ENCODE data around the gene CHI3L2.

Gene CHI3L2

GRCh38 chr1:111251570-111251969, 24.1 kb downstream of the CHI3L2 start:
- DNase-seq (ENCODE audit: low read depth in 2 of 3, low spot score in 1 of 3): no peak

GRCh38 chr1:111252786-111253185, 25.3 kb downstream of the CHI3L2 start:
- no peak for DNase-seq (ENCODE audit: low read depth in 2 of 3, low spot score in 1 of 3)

DNA sequence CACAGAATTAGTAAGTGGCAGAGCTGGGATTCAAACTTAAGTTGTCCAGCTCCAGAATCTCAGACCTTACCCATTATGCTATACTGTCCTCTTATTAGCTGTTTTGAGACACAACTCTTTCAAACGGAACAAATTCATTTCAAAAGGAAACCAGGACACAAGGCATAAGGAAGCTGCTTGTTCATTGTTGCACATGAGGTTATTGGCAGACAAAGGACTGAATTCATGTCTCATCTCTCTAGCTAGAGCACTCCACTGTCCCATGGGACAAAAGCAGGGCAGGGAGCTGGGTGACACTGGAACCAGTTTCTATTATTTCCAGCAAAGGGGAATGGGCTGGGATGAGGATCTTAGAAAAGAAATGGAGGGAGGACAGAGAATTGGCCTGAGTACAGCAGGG, 26.4 kb downstream of the CHI3L2 start:
- no peak for DNase-seq (ENCODE audit: low read depth in 2 of 3, low spot score in 1 of 3)

DNA sequence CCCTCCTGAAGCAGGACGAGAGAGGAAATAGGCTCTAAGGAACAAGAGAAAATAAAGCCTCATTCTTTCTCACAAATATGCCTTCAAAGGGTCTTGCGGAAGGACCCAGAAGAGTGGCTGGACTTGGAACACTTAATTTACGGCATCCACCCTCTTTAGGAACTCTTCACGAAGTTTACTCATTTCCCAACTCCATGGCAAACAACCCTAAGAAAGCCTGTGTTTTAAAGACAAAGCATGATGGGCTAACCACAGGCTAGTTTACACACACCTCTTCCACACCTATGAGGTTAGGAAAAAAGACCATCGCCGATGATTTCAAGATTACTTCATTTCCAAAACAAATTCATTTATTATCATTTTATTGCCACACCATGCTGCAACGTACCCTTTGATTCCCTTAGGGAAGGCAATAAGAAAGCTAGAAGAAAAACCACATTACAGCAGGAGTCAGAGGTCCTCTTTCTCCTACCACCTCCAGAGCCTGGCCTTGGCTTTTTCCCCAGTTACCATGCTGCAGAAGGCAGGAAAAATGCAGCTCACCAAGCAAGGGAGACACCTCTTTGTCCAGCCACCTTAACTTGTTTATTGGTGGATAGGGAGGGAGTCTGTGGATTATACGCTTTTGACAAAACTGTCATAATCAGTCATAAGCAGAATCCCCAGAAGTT, 29.6 kb downstream of the CHI3L2 start:
- no peak for DNase-seq (ENCODE audit: low read depth in 2 of 3, low spot score in 1 of 3)

DNA sequence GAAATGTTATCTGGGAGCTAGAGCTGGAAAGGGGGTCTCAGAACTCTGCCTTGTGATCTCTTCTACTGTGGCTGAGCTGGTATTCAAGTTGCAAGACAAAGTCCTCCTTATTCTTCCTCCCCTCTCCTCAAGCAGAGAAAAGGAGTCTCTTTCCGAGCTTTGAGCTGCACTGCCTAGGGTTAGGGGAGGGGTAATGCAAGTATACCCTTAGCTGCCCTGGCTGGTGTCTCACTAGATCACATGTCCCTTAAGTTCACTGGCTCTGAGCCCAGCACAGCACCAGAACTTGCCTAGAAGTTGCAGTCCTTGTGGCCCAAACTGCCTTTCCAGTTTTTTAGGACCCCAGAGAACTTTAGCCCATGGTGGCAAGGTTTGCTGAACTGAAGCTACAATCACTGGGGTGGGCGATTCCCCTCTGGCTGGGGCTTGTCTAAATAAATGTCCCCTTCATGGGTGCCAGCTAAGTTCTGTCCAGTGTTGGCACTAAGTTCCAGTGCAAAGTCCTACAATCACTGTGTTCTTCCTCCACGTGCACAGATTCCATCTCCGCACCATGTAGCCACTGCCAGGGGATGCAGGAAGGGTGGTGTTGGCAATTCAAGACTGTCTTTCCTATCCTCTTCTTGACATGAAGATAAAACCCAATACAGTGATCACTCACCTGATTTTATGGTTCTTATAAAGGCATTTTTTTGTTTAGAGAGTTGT, 40.4 kb downstream of the CHI3L2 start:
- no peak for DNase-seq (ENCODE audit: low read depth in 2 of 3, low spot score in 1 of 3)

DNA sequence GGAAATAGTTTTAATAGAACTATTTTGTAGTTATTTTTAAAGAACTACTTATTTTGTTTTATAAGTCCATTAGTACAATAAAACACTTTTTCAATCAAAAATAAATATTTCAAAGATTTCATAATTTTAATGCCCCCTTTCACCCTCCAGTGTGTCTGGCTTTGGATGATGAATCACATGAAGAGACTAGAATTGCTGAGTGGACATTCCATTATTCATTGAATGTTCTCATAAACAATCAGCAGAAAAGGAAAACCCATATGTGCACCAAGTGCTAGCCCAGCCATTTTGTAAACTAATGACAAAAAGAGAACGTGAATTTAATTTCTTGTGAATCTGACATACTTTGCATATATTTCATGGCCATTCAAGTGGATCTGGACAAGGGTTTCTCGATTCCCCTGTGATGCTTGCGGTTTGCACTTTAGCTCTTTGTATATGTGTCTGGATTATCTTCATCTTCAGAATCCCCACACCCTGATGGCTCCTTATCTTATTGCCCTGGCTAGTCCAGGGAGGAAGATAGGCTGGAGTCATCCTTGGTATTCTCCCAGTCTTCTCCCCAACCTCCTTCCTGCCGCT, 42.4 kb downstream of the CHI3L2 start:
- DNase-seq (ENCODE audit: low read depth in 2 of 3, low spot score in 1 of 3): no peak

DNA sequence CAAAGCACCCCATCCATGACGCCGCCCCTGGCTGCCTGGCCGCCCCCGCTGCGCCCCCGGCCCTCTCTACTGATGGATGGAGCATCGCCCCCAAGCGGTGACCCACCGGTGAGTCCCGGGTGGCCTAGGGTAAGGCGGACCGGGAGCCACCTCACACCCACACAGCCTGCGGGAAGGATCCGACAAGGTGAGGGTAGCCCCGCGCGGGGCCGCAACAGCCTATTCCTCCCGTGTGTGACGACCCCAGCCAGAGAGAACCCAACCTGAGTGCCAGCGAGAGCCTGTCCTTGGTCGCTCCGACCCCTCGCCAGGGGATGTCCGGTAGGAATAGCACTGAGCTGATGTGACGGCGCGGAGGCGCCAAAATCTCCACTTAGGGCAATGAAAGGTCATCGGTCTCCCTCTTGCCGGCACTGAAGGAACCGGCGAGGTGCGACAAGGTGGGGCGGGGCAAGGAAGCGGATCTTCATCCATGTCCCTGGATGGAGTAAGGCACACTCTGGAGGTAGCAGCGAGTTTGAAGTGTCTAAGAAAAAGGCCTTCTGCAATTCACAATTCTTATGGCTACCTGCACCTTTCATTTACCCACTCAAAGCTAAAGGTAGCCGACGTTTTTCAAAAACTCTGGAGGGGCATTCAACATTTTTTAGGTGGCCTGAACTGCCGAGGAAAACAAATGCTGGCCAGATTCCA, 43.4 kb downstream of the CHI3L2 start:
- DNase-seq (ENCODE audit: low read depth in 2 of 3, low spot score in 1 of 3): no peak

GRCh38 chr1:111271464-111271801, 43.9 kb downstream of the CHI3L2 start:
- no peak for DNase-seq (ENCODE audit: low read depth in 2 of 3, low spot score in 1 of 3)

GRCh38 chr1:111272081-111272480, 44.6 kb downstream of the CHI3L2 start:
- DNase-seq (ENCODE audit: low read depth in 2 of 3, low spot score in 1 of 3): no peak

DNA sequence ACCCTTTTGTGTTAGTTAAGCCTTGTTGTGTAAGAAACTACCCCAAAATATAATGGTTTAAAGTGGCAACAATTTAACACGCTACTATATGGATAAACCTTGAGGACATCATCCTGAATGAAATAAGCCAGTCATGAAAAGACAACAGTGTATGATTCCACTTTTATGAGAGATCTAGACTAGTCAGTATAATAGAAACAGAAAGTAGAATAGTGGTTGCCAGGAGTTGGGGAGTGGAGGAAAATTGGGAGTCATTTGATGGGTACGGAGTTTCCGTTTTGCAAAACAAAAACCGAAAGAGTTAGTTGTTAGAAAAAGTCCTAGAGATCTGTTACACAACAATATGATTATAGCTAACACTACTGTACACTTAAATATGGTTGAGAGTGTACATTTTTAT, 47.1 kb downstream of the CHI3L2 start:
- DNase-seq (ENCODE audit: low read depth in 2 of 3, low spot score in 1 of 3): peak in 1 of 3 donors; percentile 21

DNA sequence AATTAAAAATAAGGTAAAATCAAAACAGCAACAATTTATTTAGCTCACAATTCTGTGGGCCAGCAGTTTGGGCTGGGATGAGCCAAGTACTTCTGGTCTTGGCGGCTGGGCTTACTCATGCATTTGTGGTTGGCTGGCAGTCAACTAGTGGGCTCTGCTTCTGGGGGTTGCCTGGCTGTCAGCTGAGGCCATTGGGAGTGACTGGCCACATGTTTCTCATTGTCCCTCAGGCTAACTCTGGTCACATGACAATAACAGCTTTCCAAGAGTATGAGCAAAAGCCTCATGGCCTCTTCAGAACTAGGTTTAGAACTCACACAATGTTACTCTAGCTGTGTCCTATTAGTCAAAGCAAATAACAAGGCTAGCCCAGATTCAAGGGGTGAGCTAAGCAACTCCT, 47.6 kb downstream of the CHI3L2 start:
- DNase-seq (ENCODE audit: low read depth in 2 of 3, low spot score in 1 of 3): peak in 2 of 3 donors; percentile 24 to 47

GRCh38 chr1:111275780-111276433, 48.4 kb downstream of the CHI3L2 start:
- DNase-seq (ENCODE audit: low read depth in 2 of 3, low spot score in 1 of 3): no peak

DNA sequence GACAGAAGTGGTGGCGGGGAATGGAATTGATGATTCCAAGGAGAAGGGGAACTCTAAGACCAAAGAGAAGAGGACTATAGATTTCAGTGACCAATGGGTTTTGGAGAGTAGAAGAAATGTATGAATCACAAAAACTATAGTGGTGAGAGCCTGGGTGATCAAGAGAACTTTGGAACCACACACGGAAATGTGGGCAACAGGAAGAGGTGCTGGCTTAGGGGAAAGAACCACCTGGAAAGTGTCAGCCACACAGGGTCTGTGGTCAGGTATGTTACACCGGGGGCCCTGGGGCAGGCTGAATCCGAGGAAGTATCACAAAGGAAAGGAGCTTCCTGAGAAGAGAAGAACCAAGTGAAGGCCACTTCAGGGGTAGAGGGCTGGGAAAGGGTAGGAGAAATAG, 51.6 kb downstream of the CHI3L2 start:
- no peak for DNase-seq (ENCODE audit: low read depth in 2 of 3, low spot score in 1 of 3)

DNA sequence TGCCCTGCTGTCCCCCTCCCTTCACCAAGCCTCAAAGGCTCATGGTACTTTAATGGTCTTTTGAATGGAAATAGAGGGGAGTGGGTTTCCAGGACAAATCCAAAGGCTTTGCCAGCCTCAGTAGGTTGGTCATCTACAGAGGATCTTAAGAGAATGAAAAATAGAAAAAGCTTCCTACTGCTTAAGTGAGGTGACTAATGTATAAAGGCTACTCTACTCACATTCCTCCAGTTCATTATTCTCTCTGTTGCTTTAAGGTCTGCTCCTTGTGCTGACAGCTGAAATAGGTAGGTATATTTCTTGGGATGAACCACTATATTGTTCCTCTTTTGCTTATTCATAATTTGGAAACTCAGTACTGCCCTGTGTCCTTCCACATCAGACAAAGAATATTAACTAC, 52.8 kb downstream of the CHI3L2 start:
- no peak for DNase-seq (ENCODE audit: low read depth in 2 of 3, low spot score in 1 of 3)

DNA sequence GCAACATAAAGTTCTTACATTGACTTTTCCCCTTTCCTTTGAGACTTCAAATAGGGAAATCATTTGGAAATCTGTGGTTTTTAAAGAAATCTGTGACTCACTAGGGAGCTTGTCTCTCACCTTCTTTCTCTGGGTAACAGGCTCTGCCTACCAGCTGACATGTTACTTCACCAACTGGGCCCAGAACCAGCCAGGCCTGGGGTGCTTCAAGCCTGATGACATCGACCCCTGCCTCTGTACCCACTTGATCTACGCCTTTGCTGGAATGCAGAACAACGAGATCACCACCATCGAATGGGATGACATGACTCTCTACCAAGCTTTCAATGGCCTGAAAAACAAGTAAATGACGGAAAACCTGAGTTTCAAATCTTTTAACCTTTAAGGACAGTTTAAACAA, 53.9 kb downstream of the CHI3L2 start:
- DNase-seq (ENCODE audit: low read depth in 2 of 3, low spot score in 1 of 3): no peak

DNA sequence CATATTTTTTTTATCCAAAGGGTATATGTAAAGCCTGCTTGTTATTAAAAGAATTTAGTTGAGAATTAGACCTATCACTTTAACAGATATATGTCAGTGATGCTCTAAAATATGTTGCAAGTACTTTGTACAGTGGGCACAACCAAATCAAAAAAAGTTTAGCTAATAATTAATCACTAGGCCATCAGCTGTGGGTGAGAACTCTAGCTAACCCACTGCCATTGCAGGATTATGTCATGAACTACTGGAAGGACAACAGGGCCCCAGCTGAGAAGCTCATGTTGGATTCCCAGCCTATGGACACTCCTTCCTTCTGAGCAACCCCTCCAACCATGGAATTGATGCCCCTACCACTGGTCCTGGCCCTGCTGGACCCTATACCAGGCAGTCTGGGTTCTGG, 56.3 kb downstream of the CHI3L2 start:
- no peak for DNase-seq (ENCODE audit: low read depth in 2 of 3, low spot score in 1 of 3)

GRCh38 chr1:111285879-111286278, 58.4 kb downstream of the CHI3L2 start:
- DNase-seq (ENCODE audit: low read depth in 2 of 3, low spot score in 1 of 3): no peak

GRCh38 chr1:111286912-111287311, 59.4 kb downstream of the CHI3L2 start:
- no peak for DNase-seq (ENCODE audit: low read depth in 2 of 3, low spot score in 1 of 3)

- DNase-seq (ENCODE audit: low read depth in 2 of 3, low spot score in 1 of 3): no peak
Observed at GRCh38 chr1:111289371-111289770, 61.9 kb downstream of the CHI3L2 start.

GRCh38 chr1:111290104-111290503, 62.6 kb downstream of the CHI3L2 start:
- no peak for DNase-seq (ENCODE audit: low read depth in 2 of 3, low spot score in 1 of 3)

DNA sequence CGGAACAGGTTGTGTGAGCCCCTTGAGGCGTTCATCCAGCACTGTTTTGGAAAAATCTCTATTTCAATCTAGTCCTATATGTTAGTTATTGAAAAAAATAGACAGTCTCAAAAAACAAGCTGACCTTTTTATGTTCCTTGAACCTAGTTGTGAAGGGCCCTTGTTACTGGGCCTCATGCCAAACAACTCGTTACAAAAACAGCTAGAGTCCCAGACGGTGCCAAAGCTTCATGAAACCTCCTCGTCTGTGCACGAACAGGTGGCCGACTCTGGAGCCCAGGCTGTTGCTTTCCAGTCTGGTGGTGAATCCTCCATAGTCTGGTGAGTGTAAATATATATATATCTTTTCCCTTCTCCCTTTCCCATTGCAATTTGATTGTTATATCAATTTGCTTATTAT, 63.1 kb downstream of the CHI3L2 start, which contains the start of gene CHIA:
TSS of gene CHIA (plus strand) at position 222 of the 400 bp plus-strand sequence. CDS start 19,617 bp downstream, outside the sequence.
- DNase-seq (ENCODE audit: low read depth in 2 of 3, low spot score in 1 of 3): no peak
